HuH-7 (cell line): ENCODE measurements around the gene LRRC14B.

ENCODE experiments used
- DNase-seq: peaks from one replicate; pipeline ENCODE4 v3.0.0; 2011; ENCODE audit warnings: low spot score

Gene LRRC14B

DNA sequence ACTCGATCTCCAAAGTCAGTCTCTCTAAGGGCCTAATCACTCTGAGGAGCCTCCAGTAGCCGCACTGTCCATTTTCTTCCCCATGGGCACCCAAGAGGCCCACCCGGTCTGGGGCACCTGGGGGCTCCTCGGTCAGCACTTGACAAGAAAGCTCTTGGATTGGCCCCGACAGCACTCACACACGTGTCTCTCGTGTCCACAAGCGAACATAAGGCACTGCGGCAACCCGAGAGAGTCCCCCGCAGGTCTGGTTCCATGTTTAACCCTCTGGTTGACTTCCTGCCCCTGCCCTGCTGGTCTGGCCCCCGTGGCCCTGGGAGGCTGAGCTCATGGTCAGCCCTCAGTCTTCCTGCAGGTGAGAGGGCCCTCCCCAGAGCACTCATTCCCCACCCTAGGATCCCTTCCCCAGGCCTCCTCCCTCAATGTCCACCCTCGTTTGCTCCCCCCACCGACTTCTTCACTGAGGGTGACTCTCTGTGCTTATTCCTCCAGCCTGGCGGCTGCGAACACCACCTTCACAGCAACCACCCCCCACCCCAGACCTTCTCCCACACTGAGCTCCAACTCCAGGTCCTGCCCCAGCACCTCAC, 16.3 kb upstream of the LRRC14B start:
- no peak for DNase-seq

DNA sequence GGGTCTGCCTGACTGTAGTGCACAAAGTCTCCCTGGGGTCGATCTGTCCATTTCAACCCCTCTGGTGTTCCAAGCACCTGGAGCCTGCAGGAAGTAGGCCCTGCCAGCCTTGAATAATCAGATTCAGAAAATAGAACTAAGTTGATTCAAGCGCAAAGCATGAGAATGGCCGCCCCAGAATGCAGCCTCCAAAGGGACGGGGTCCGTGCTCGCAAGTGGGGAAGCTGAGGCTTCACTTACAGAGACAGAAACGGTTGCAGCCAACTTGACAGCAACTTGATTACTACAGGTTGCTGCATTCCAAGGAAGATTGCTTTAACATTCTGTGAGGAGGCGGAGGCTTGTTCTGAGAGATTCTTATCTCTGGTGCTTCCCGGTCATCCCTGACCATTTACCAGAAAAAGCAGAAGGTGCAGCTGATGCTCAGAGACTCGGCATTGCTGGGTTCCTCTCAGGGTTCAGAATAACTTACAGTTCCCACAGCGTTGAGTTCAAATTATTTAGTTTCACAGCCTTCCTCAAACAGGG, 14.9 kb upstream of the LRRC14B start:
- DNase-seq, result no peak

DNA sequence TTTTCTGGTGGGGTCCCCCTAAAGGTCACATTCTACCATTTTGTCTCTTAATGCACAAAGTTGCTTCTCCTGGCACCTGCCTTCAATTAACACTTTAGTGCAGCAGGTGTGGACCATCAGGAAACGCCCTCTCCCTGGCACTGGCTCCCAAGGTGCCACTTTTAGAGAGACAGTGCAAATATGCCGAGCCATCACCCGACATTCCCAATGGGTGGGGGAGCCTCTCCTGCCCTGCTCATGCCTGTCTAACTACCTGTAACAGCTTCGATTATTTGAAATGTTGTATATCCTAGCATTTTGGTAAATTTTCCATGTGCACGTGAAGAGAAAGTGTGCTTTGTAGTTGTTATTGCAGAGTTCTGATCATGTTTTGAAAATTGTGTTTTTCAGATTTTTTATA, 13.2 kb upstream of the LRRC14B start:
- no peak for DNase-seq

GRCh38 chr5:179401-179800, 11.9 kb upstream of the LRRC14B start:
- DNase-seq, result no peak

GRCh38 chr5:180286-180918, 10.9 kb upstream of the LRRC14B start:
- DNase-seq, result no peak

DNA sequence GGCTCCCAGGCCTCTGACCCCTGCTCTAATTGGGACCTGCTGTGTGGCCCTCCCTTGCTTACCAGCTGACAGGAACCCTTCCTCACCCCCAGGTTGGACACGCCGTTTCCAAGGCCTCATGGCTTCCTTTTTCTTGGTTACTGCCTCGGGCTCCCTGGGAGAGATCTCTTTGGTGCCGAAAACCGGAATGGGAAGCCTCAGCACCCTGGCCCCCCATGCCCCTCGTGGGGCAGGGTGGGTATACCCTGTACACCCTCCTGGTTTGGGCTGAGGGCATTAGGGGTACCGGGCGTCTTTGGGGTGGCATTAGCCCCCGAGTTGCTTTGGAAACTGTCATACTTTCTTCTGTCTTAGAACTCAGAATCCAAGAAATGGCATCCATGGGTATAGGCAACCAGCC, 10.1 kb upstream of the LRRC14B start:
- DNase-seq, result no peak

- no peak for DNase-seq
Measured at GRCh38 chr5:181566-181965, 9.7 kb upstream of the LRRC14B start.

DNA sequence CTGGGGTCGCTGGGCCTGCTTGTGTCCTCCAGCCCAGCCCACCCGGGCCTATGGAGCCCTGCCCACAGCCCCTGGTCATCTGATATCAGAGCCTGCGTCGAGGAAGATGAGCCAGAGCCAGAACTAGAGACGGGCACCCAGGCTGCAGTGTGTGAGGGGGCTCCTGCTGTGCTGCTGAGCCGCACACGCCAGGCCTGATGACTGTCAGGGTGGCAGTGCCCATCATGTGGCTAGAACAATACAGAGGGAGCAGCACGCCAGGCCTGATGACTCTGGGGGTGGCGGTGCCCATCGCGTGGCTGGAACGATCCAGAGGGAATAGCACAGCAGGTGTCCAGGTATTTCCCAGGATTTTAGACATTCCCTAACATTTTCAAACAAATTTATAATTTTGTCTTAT, 9.2 kb upstream of the LRRC14B start:
- no peak for DNase-seq

DNA sequence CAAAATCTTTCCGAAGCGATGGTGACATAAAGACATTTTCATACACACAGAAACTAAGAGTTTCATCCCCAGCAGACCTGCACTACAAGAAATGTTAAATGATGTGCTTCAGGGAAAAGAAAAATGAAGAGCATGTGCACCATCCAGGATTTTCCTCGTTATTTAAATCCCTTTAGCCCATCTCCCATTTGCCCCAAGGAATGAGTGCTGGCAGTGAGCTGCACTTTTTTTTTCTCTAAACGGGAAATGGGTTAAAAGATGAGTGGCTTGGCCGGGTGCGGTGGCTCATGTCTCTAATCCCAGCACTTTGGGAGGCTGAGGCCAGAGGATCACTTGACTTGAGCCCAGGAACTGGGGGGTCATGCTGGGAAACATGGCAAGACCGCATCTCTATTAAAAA, 6.8 kb upstream of the LRRC14B start:
- no peak for DNase-seq

DNA sequence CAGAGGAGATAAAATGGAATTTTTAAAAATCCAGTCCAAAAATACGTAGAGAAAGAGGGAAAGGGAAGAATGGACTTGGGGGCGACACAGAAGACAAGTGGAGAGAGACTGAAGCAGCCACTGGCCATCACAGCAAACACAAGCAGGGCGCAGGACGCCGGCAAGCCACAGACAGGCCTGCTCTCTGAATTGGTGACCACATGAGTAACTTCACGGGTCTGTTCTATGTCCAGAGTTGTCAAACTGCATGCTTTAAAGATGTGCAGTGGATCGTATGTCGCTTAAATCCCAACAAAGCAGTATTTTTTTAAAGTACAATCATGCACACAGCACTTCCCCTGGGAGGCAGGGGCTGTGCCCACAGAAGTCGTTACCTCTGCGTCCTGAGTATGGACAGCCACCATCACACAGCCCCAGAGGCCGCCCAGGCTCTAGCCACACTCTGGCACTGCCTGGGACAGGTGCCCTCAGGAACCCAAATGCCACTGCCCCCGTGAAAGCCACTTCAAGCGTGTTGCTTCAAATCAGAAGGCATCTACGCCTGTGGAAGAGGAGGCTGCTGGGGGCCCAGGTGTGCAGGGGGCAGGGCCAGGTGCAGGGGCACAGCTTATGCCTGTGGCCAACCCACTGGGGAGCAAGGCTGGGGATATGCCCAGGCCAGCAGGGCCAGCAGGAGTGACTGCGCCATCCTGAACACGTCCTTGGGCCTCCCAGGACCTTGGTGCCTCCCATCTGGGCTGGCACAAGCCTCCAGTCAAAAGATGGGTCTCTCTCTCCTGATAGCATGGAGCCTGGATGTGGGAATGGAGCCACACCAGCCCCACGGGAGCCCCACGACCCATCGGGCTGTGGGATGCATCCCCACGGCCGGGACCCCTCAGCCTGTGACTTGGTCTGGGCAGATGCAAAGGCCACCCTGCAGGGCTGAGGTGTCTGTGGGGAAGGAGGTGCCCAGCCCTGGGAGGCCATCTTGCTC, 5.9 kb upstream of the LRRC14B start:
- no peak for DNase-seq

DNA sequence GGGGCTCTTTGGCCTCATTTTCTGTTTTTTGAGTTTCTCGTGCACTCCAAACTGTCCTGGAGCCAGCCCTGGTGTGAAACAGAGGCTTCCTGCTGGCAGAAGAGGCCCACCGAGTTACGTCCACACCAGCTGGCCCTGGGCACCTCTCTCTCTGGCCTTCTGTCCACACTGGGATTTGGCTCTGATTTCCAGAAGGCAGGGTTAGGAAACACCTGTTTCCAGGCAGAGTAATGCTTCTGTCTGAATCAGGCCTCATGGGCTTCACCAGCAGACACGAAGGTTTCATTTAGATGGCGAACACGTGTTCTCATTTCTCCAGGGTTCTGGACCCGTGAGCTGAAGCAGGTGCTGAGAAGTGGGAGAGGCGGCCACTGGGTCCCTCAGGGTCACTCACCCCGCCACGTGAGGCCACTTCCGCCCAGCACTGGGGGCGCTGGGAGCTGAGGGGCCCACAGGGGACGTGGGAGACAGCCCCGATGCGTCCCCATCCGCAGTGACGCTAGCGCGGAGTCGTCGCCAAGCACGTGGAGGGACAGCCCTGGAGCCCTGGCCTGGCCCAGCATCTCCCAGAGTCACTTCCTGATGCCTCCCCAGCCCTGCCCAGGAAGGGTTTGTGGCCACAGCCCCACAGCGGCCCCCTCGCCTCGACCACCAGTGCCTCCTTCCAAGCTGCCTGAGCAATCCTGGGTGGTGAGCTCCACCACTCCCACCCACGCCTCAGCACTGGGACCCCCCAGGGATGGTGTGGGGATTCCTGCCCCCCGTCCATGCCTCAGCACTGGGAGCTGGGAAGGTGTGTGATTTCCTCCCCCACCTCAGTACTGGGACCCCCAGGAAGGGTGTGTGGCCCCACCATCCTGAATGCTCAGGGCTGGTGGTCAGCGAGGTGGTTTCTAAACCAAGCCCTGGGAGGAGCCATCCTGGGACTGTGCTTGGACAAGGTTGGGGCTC, 4.9 kb upstream of the LRRC14B start:
- DNase-seq, result no peak

- DNase-seq, result no peak
Measured at GRCh38 chr5:187042-187431, 4.3 kb upstream of the LRRC14B start.

GRCh38 chr5:187617-188451, 3.5 kb upstream of the LRRC14B start:
- DNase-seq, result no peak

GRCh38 chr5:188488-189481, 2.5 kb upstream of the LRRC14B start:
- DNase-seq, result peak; percentile 97

DNA sequence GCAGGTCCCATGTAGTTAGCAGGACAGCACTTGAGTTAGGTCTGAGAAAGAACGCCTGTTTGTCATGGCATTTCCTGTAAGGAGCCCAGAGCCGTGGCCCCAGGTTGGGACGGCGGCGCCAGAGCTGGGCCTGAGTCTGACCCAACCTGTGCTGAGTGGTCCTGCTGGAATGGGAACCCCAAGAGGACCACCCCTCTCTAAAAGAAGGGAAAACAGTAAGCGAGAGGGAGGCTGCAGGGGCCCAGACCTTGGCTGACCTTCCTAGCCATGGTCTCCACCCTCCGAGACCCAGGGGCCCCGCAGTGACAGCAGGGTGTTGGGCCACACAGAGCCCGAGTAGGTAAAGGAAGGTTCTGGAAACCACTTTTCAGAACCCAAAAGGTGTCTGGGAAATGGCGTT, 1.8 kb upstream of the LRRC14B start:
- no peak for DNase-seq

DNA sequence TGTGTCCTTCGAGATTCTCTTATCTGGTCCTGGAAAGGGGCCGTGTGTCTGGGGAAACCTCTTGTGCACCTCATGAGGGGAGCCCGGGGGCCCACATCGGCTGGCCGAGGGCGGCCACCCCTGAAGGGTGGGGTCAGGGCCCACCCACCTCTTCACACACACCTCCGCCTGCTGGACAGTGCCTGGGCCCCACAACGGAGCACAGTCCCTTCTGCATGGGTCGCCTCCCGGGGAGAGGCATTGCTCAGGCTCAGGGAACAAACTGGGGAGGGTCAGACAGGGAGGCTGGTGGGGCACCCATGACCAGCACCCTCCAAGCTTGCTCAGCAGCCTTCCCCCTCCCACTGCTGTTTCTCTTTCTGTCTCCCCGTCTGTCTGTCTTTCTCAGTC, 1.3 kb upstream of the LRRC14B start:
- DNase-seq, result no peak

DNA sequence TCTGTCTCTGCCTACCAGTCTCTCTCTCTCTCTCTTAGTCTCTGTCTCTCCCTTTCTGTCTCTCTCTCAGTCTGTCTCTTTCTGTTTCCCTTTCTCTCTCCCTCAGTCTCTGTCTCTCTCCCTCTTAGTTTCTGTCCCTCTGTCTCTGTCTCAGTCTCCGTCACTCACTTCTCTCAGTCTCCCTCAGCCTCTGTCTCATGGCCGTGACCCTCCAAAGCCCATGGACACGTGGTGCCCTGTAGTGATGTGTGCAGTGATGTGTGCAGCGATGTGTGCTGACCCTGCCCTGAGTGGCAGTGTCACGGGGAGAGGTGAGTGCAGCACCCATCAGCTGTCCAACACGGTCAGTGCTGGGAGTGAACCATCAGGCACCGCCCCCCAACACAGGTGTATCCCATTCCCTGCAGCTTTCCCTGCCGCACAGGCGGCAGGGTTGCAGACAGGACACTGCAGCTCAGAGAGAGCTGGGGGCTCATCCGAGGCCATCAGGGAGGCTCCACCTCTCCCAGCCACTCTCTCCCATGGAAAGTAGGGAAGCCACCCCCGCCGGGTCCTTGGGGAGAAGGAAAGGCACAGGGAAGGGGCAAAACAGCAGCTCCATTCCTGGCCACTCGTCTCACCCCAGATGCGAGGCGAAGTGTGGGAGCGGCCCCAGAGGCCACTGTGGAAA, 794 bp upstream of the LRRC14B start:
- DNase-seq, result no peak

GRCh38 chr5:191949-192690, 825 bp downstream of the LRRC14B start:
- no peak for DNase-seq

- no peak for DNase-seq
Measured at GRCh38 chr5:192691-192969, 1.3 kb downstream of the LRRC14B start.
